ENCODE results near the gene NFIA. TPM values are rescaled to one million over a fixed set of nuclear protein-coding genes. Genes with fewer than 3 reads are reported as not detected.

NFIA gene
- total and polyA plus RNA-seq, 2 of the 13 experiments (the other 11 are each of a cell fraction or from before 2014, with no cell fraction given), result 14.7 to 28.5 TPM

DNA sequence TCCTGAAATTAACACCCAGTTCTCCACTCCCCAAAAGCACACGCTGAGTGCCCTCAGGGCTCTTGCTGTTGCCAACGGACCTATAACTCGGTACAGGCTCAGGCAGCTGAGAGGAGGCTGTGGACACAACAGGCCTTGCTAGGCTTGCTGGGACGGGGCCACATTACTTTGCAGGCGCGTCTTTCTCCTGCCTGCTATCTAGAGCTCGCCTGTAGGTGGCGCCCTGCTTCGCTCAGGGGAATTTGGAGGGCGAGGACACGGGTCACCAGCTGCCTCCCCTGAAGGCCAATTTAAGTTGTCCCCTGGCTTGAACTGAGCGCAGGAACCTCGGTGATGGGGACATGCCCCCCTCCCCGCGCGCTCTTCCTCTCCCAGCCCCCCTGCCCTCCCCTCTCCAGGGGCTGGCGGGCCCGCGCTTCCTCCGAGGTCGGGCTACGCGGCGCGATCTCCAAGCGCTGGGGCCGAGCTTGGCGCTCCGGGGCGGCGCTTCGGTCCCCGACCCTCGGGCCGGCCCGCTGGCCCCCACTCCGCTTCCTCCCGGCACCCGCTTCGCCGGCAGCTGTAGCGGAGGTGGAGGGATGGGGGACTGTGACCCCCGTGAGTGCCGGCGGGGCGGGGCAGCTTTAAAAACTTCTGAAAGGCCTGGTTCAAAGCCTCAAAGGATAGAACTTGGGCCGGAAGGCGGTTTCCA, 32.4 kb upstream of the NFIA start (continued):
- TF ChIP-seq, protein P1, sequence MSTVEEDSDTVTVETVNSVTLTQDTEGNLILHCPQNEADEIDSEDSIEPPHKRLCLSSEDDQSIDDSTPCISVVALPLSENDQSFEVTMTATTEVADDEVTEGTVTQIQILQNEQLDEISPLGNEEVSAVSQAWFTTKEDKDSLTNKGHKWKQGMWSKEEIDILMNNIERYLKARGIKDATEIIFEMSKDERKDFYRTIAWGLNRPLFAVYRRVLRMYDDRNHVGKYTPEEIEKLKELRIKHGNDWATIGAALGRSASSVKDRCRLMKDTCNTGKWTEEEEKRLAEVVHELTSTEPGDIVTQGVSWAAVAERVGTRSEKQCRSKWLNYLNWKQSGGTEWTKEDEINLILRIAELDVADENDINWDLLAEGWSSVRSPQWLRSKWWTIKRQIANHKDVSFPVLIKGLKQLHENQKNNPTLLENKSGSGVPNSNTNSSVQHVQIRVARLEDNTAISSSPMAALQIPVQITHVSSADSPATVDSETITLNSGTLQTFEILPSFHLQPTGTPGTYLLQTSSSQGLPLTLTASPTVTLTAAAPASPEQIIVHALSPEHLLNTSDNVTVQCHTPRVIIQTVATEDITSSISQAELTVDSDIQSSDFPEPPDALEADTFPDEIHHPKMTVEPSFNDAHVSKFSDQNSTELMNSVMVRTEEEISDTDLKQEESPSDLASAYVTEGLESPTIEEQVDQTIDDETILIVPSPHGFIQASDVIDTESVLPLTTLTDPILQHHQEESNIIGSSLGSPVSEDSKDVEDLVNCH (CRISPR knock-in tag; IDR thresholded peaks at IDR 0.05), result no peak
- TF ChIP-seq ZEB1 (IDR thresholded peaks at IDR 0.05; ENCODE audit: insufficient replicate concordance, low read depth) (no peak), KLF6 (CRISPR knock-in tag; IDR thresholded peaks at IDR 0.05) (no peak), CBX1 (IDR thresholded peaks at IDR 0.05; ENCODE audit: low read depth) (no peak), EP300 (IDR thresholded peaks at IDR 0.05; ENCODE audit: low read depth in 2 of 2, low read length in 2 of 2) (no peak), EP300 (CRISPR knock-in tag; IDR thresholded peaks at IDR 0.05; ENCODE audit: borderline replicate concordance) (no peak), NFKBIZ (CRISPR knock-in tag; IDR thresholded peaks at IDR 0.05) (no peak), PHF8 (CRISPR knock-in tag; IDR thresholded peaks at IDR 0.05) (peak; percentile 65), HMG20A (CRISPR knock-in tag; IDR thresholded peaks at IDR 0.05; ENCODE audit: borderline replicate concordance) (no peak), LCORL (IDR thresholded peaks at IDR 0.05) (no peak), LCORL (CRISPR knock-in tag; IDR thresholded peaks at IDR 0.05) (peak; percentile 95), ZNF644 (CRISPR knock-in tag; IDR thresholded peaks at IDR 0.05; ENCODE audit: low read depth) (no peak), BORCS8-MEF2B (CRISPR knock-in tag; IDR thresholded peaks at IDR 0.05) (no peak), TBP (CRISPR knock-in tag; IDR thresholded peaks at IDR 0.05) (no peak), ZNF333 (CRISPR knock-in tag; IDR thresholded peaks at IDR 0.05; ENCODE audit: borderline replicate concordance) (peak; percentile 49; the same call in 1 of the 2 replicates), ZNF546 (CRISPR knock-in tag; conservative IDR thresholded peaks at IDR 0.05) (no peak), SMARCE1 (IDR thresholded peaks at IDR 0.05; ENCODE audit: borderline replicate concordance) (no peak), TCF7 (IDR thresholded peaks at IDR 0.05; ENCODE audit: low read depth) (no peak), THYN1 (CRISPR knock-in tag; IDR thresholded peaks at IDR 0.05; ENCODE audit: borderline replicate concordance, low read depth) (no peak), PHF21A (CRISPR knock-in tag; IDR thresholded peaks at IDR 0.05) (no peak), ZC3H13 (CRISPR knock-in tag; IDR thresholded peaks at IDR 0.05) (no peak), TGIF2 (CRISPR knock-in tag; IDR thresholded peaks at IDR 0.05) (peak; percentile 29; the same call in 1 of the 2 replicates), SP5 (CRISPR knock-in tag; IDR thresholded peaks at IDR 0.05; ENCODE audit: borderline replicate concordance, low read depth) (no peak)
- TF ChIP-seq, protein P2, sequence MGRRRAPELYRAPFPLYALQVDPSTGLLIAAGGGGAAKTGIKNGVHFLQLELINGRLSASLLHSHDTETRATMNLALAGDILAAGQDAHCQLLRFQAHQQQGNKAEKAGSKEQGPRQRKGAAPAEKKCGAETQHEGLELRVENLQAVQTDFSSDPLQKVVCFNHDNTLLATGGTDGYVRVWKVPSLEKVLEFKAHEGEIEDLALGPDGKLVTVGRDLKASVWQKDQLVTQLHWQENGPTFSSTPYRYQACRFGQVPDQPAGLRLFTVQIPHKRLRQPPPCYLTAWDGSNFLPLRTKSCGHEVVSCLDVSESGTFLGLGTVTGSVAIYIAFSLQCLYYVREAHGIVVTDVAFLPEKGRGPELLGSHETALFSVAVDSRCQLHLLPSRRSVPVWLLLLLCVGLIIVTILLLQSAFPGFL (CRISPR knock-in tag; IDR thresholded peaks at IDR 0.05), result no peak
- TF ChIP-seq, protein P3, sequence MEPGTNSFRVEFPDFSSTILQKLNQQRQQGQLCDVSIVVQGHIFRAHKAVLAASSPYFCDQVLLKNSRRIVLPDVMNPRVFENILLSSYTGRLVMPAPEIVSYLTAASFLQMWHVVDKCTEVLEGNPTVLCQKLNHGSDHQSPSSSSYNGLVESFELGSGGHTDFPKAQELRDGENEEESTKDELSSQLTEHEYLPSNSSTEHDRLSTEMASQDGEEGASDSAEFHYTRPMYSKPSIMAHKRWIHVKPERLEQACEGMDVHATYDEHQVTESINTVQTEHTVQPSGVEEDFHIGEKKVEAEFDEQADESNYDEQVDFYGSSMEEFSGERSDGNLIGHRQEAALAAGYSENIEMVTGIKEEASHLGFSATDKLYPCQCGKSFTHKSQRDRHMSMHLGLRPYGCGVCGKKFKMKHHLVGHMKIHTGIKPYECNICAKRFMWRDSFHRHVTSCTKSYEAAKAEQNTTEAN (CRISPR knock-in tag; conservative IDR thresholded peaks at IDR 0.05), result no peak
- TF ChIP-seq, protein P4, sequence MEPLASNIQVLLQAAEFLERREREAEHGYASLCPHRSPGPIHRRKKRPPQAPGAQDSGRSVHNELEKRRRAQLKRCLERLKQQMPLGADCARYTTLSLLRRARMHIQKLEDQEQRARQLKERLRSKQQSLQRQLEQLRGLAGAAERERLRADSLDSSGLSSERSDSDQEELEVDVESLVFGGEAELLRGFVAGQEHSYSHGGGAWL (CRISPR knock-in tag; IDR thresholded peaks at IDR 0.05), result 0 out of 2 replicates have a peak, but pooled peaks have one; percentile 35
- TF ChIP-seq, protein P5, sequence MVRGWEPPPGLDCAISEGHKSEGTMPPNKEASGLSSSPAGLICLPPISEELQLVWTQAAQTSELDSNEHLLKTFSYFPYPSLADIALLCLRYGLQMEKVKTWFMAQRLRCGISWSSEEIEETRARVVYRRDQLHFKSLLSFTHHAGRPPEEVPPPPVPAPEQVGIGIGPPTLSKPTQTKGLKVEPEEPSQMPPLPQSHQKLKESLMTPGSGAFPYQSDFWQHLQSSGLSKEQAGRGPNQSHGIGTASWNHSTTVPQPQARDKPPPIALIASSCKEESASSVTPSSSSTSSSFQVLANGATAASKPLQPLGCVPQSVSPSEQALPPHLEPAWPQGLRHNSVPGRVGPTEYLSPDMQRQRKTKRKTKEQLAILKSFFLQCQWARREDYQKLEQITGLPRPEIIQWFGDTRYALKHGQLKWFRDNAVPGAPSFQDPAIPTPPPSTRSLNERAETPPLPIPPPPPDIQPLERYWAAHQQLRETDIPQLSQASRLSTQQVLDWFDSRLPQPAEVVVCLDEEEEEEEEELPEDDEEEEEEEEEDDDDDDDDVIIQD (CRISPR knock-in tag; IDR thresholded peaks at IDR 0.05; ENCODE audit: low read depth), result 0 out of 2 replicates have a peak, but pooled peaks have one; percentile 48
